Endothelial cell of umbilical vein (primary cell): ENCODE results near the gene ZER1. TPM values are rescaled to one million over a fixed set of nuclear protein-coding genes. Genes with fewer than 3 reads are reported as not detected.

ENCODE experiments used
- BruUV-seq: library from RNA; stranded (reverse); fragments of 400-500 nt; replicated peaks from 2 replicates; lab custom pipeline; 2021; lab: Mats Ljungman, UMichigan
- CTCF ChIA-PET: fragments of 300-600, 350-600 bp; sonication (Branson Sonifier 250); formaldehyde crosslinking; loops from one replicate; lab custom pipeline; 2021; ENCODE audit warnings: antibody characterized with exemption, inconsistent platforms; lab: Charles Lee
- POLR2A ChIA-PET: fragments of 300-600, 350-600 bp; sonication (Branson Sonifier 250); formaldehyde crosslinking; loops from one replicate; lab custom pipeline; 2021; ENCODE audit warnings: antibody characterized with exemption, inconsistent platforms; lab: Charles Lee
- DNase-seq: peaks from one replicate; pipeline ENCODE4 v3.0.0-alpha.2; 2011; ENCODE audit warnings: low read depth, low spot score
- FAIRE-seq: peaks from 2 replicates; lab custom pipeline; 2011; peaks lifted over from hg19 to GRCh38; lab: Jason Lieb, UNC
- H2AFZ ChIP-seq: 2 replicates; pipeline ENCODE4 v1.6.0; 2012; ENCODE audit warnings: low read depth, low read length, control low read depth, inconsistent platforms
- H3K27ac ChIP-seq: 2 replicates; pipeline ENCODE4 v1.5.1; 2011; ENCODE audit warnings: low read depth, mild to moderate bottlenecking, control low read depth, low read length, moderate library complexity; ENCODE audit not compliant: insufficient read depth
- H3K27me3 ChIP-seq, 2 experiments: 2 replicates each; pipeline versions ENCODE4 v1.6.0 to v1.6.1; 2011; ENCODE audit warnings: low read length in 2 of 2, mixed read lengths in 1 of 2; ENCODE audit not compliant: control insufficient read depth in 2 of 2, insufficient read depth in 2 of 2
- H3K36me3 ChIP-seq, 2 experiments: 2 replicates in 1 of 2; 3 replicates in 1 of 2; pipeline ENCODE4 v1.5.1; 2011; ENCODE audit warnings: low read length in 2 of 2, mild to moderate bottlenecking in 1 of 2, moderate library complexity in 1 of 2; ENCODE audit not compliant: control insufficient read depth in 2 of 2, insufficient read depth in 2 of 2; ENCODE audit errors: extremely low read depth in 1 of 2
- H3K4me1 ChIP-seq: 3 replicates; pipeline ENCODE4 v1.5.1; 2011; ENCODE audit warnings: mild to moderate bottlenecking, low read length; ENCODE audit not compliant: control insufficient read depth, insufficient read depth; ENCODE audit errors: extremely low read depth
- H3K4me2 ChIP-seq: 2 replicates; pipeline ENCODE4 v1.6.1; 2011; ENCODE audit warnings: low read length, control low read depth, mixed read lengths; ENCODE audit not compliant: insufficient read depth
- H3K4me3 ChIP-seq, 3 experiments: fragments of 200-600 bp in 1 of 3; sonication (generic), shearing (Covaris generic) in 1 of 3; replicated peaks in 1 of 3; 2 replicates each; pipeline ENCODE4 v1.5.1; 2011 to 2016; ENCODE audit warnings: control low read depth in 3 of 3, low read length in 3 of 3, mild to moderate bottlenecking in 2 of 3, inconsistent platforms in 1 of 3, low read depth in 1 of 3, moderate library complexity in 1 of 3; ENCODE audit not compliant: insufficient read depth in 1 of 3
- H3K79me2 ChIP-seq: 2 replicates; pipeline ENCODE4 v1.6.0; 2012; ENCODE audit warnings: low read length, inconsistent platforms; ENCODE audit not compliant: control insufficient read depth, insufficient read depth
- H3K9ac ChIP-seq: replicated peaks from 2 replicates; pipeline ENCODE3; 2011; ENCODE audit warnings: low read length, control low read depth; ENCODE audit not compliant: insufficient read depth; ENCODE audit errors: extremely low read depth
- H3K9me1 ChIP-seq: replicated peaks from 3 replicates; pipeline ENCODE4 v1.6.0; 2011; ENCODE audit warnings: mild to moderate bottlenecking, low read length; ENCODE audit not compliant: control insufficient read depth, insufficient read depth; ENCODE audit errors: extremely low read depth
- H3K9me3 ChIP-seq: replicated peaks from 2 replicates; pipeline ENCODE4 v1.5.1; 2012; ENCODE audit warnings: low read length, inconsistent platforms; ENCODE audit not compliant: control insufficient read depth, insufficient read depth
- H4K20me1 ChIP-seq: replicated peaks from 2 replicates; pipeline ENCODE3; 2011; ENCODE audit warnings: mild to moderate bottlenecking, low read length; ENCODE audit not compliant: control insufficient read depth, insufficient read depth; ENCODE audit errors: extremely low read depth
- CTCF ChIP-seq, 2 donors: IDR thresholded peaks; 1 replicate in 1 of 2; 2 replicates in 1 of 2; pipeline ENCODE4 v1.5.1; 2011; ENCODE audit warnings: low read length in 2 of 2, mild to moderate bottlenecking in 2 of 2, moderate library complexity in 2 of 2, control low read depth in 1 of 2, inconsistent platforms in 1 of 2, low read depth in 1 of 2; ENCODE audit not compliant: insufficient read depth in 1 of 2; ENCODE audit errors: extremely low read depth in 1 of 2
- EZH2 ChIP-seq: IDR thresholded peaks from 2 replicates; pipeline ENCODE4 v1.6.1; 2012; ENCODE audit warnings: borderline replicate concordance, low read depth, mild to moderate bottlenecking, moderate library complexity, low read length, inconsistent platforms; ENCODE audit not compliant: severe bottlenecking
- FOS ChIP-seq: IDR thresholded peaks from 2 replicates; pipeline ENCODE4 v1.6.1; 2011; ENCODE audit warnings: mild to moderate bottlenecking, low read length, moderate library complexity, borderline replicate concordance; ENCODE audit not compliant: insufficient read depth
- GATA2 ChIP-seq: IDR thresholded peaks from 2 replicates; pipeline ENCODE4 v1.7.0; 2011; ENCODE audit warnings: low read depth, mild to moderate bottlenecking, moderate library complexity, mixed read lengths, low read length; ENCODE audit not compliant: insufficient read length, insufficient read depth
- JUN ChIP-seq: IDR thresholded peaks from 2 replicates; pipeline ENCODE4 v1.6.1; 2011; ENCODE audit warnings: borderline replicate concordance, low read depth; ENCODE audit not compliant: insufficient read length, insufficient read depth
- MYC ChIP-seq: IDR thresholded peaks from one replicate; pipeline ENCODE4 v1.6.1; 2011; ENCODE audit warnings: mild to moderate bottlenecking, low read depth, low read length
- POLR2A ChIP-seq: IDR thresholded peaks from 2 replicates; pipeline ENCODE4 v1.6.1; 2012; ENCODE audit warnings: low read depth, mild to moderate bottlenecking, control low read depth, low read length
- POLR2AphosphoS5 ChIP-seq: IDR thresholded peaks from 2 replicates; pipeline ENCODE4 v1.6.1; 2012; ENCODE audit warnings: low read depth, mild to moderate bottlenecking, control low read depth, low read length, moderate library complexity; ENCODE audit not compliant: insufficient read depth
- dilution Hi-C: fragments of 300-500 bp; cut with MboI; formaldehyde crosslinking; loops from one replicate; pipeline ENCODE4 v1.15.0; 2019; ENCODE audit warnings: low sequenced_read_pairs; ENCODE audit not compliant: extremely low pct_ligation_motif_present
- intact Hi-C: fragments of 100-400 bp; cut with micrococcal nuclease; formaldehyde crosslinking; loops from one replicate; pipeline ENCODE4 v1.10.0; 2022
- polyA plus RNA-seq, 4 experiments: library from polyadenylated mRNA; depleted of rRNA in 3 of 4; stranded (reverse) in 3 of 4; unstranded in 1 of 4; fragments of >200 nt; gene quantifications; 2 replicates each; pipeline versions ENCODE4 v1.2.1 to v1.2.3, GENCODE V29; 2011 to 2012; ENCODE audit warnings: missing spikeins in 1 of 4
- total RNA-seq: library from RNA; stranded (reverse); gene quantifications from 2 replicates; pipeline ENCODE4 v1.2.3, GENCODE V29; 2021
- TF ChIP-seq, protein P1 (sequence below): IDR thresholded peaks from 2 replicates; pipeline ENCODE4 v1.6.1; 2011; ENCODE audit not compliant: insufficient read depth, insufficient read length

Gene ZER1
- total and polyA plus RNA-seq, 2 donors (not counting 3 experiments of a cell fraction or from before 2014, with no cell fraction given) = 23.0 to 29.9 TPM

- FAIRE-seq (no peak), DNase-seq (no peak)
- Histone ChIP-seq H3K9me1 (no peaks in the 10 kb centered on the region), H2AFZ (no peak overlapping the region), H3K9ac (no peak overlapping the region), H3K4me1 (peaks cover 7% of the 10 kb centered on the region), H3K27me3 (no peaks in the 10 kb centered on the region), H3K4me2 (no peak overlapping the region), H3K36me3 (peaks cover 11 to 38% of the 10 kb centered on the region in 2 experiments), H3K9me3 (no peaks in the 10 kb centered on the region), H3K27ac (no peak overlapping the region), H4K20me1 (no peaks in the 10 kb centered on the region), H3K4me3 (no peak overlapping the region), H3K79me2 (peaks cover 13% of the 10 kb centered on the region)
- ChIA-PET CTCF (interaction anchor here (2.0 kb wide), 1 partner anchor 26 kb away, joined by 9 read pairs; the partner anchor contains the start of gene ENDOG), POLR2A (no interaction called here)
- intact Hi-C loops (no loop called here), dilution Hi-C loops (no loop called here)
- TF ChIP-seq, protein P1, sequence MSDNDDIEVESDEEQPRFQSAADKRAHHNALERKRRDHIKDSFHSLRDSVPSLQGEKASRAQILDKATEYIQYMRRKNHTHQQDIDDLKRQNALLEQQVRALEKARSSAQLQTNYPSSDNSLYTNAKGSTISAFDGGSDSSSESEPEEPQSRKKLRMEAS = no peak
- TF ChIP-seq POLR2AphosphoS5 (no peak), JUN (no peak), MYC (no peak), CTCF (IDR thresholded peaks at IDR 0.05; ENCODE audit: extremely low read depth in 1 of 2, insufficient read depth in 1 of 2, low read depth in 1 of 2, low read length in 2 of 2) (no peak), EZH2 (no peak), FOS (no peak), GATA2 (no peak), POLR2A (no peak)
- BruUV-seq = no TSS peak
These were observed 20.4 kb upstream of the ZER1 start for GRCh38 chr9:128792134-128792533.
